RKO (cell line): Measurements from ENCODE around the gene SGMS1.
"Not testable (repeated sequence)": the region's sequence is repeated elsewhere in the genome, so short reads cannot be mapped to it uniquely, and the experiment has no call there.

Experiments used
- DNase-seq: peaks from one replicate; pipeline ENCODE4 v3.0.0-alpha.2; 2016; ENCODE audit warnings: low spot score

The SGMS1 gene

DNA sequence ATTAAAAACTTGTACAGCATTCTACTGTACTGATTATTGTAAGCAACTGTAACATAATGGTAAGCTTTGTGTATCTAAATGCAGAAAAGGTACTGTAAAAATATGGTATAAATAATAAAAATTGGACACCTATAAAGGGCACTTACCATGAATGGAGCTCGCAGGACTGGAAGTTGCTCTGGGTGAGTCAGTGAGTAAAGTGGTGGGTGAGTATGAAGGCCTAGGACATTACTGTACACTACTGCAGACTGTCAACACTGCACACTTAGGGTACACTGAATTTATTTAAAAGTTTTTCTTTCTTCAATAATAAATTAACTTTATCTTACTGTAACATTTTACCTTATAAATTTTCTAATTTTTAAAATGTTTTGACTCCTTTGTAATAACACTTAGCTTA, 253.8 kb downstream of the SGMS1 start:
- peak; percentile 32 for DNase-seq

- peak; percentile 36 for DNase-seq
Measured at GRCh38 chr10:50367732-50368131, 256.0 kb downstream of the SGMS1 start.

GRCh38 chr10:50366421-50366820, 257.3 kb downstream of the SGMS1 start:
- DNase-seq: not testable (repeated sequence)

DNA sequence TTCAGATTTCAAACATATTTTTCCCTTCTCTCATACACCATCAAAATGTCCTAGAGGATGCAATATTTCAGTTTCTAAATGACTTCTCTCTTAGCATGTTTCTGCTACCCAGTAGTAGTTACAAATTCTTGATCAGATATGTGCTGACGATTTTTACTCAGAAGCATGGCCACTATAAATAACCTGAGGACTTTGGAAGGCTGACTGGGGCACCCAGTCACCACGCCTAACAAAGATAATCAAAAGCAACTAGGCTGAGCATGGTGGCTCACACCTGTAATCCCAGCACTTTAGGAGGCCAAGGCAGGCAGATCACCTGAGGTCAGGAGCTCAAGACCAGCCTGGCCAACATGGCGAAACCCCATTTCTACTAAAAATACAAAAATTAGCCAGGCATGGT, 259.0 kb downstream of the SGMS1 start:
- DNase-seq: not testable (repeated sequence)

- DNase-seq: peak; percentile 65
Measured at GRCh38 chr10:50362547-50363125, 261.1 kb downstream of the SGMS1 start.

- no peak for DNase-seq
Measured at GRCh38 chr10:50361946-50362345, 261.8 kb downstream of the SGMS1 start.

DNA sequence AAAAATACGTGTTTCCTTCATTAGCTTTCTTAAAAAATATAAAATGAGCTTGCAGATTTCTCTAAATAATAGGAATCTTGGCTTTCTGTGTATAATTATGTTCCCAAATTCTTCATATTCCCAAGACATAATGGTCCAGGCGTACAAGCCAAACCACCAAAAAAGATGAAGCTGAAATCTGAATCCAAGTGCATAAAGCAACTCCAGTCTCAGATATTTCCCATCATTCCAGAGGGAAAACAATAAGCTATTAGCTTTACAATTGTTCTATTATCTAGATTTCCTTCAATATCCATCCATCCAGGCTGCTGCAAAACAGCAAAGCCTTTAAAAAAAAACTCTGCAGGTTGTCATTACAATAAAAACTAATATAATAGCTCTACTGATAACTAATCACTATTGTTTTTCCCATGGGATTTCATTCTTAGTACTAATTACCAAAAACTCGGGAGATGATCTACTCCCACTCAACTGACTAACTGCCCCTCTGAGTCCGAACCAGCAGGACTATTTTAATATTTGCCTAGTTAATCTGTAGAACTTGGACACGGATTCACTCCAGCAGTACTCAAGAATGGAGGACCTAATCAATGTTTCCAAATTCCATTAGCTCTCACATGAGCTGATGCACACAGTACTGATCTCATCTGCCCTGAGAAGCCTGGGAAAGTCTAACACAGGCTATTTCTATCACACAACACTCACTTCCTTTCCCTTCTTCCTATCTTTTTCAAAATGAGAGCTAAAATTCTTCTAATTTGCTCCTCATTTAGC, 263.5 kb downstream of the SGMS1 start:
- DNase-seq: no peak

DNA sequence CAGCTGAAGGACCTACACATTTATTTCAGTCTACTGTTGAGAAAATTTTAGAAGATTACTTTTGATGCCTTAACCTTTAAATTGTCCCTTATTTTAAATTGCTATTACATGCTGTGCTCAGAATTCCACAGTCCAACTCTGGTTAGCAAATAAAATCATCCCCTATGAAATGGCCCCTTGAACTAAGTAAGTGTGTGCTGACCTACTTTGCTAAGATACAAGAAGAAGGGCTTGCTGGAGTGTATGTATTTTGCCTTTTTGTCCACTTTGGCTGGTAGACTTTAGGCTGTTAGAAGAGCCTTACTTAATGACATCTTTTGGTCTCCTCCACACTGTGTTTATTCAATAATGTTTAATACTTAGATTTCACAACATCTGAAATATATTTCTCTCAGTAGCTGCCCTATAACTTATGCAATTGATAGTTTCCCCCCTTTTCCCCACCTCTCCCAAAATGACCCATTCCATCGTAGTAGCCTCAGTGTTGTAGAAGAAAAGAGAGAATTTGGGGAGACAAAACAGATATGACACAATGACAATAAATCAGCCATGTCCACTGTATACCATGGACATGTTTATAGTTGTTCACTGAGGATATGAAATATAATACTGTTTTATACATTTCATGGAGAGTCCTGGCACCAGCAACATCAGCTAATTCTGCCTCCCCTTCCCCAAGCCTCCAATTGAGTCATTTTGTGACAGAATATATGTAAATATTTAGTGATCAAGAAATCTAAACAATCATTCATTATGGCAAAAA, 264.6 kb downstream of the SGMS1 start:
- no peak for DNase-seq

DNA sequence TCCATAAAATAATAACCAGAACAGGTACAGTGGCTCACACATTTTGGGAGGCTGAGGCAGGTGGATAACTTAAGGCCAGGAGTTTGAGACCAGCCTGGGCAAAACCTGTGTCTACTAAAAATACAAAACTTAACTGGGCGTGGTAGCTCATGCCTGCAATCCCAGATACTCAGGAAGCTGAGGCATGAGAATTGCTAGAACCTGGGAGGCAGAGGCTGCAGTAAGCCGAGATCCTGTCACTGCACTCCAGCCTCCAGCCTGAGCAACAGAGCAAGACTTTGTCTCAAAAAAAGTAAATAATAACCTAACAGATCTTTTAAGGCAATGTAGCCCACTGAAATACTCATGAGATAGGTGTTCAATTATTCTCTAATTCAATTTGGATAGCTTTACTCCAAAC, 265.3 kb downstream of the SGMS1 start:
- no peak for DNase-seq

DNA sequence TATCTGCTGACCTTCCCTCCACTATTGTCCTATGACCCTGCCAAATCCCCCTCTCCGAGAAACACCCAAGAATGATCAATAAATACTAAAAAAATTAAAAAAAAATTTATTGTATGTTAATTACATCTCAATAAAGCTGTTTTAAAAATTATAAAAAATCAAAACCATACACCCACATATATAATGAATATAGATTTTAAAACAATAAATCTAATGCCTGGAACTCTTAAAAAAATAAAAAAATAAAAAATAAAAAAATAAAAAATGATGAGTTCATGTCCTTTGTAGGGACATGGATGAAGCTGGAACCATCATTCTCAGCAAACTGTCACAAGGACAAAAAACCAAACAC, 267.3 kb downstream of the SGMS1 start:
- not testable (repeated sequence) for DNase-seq

DNA sequence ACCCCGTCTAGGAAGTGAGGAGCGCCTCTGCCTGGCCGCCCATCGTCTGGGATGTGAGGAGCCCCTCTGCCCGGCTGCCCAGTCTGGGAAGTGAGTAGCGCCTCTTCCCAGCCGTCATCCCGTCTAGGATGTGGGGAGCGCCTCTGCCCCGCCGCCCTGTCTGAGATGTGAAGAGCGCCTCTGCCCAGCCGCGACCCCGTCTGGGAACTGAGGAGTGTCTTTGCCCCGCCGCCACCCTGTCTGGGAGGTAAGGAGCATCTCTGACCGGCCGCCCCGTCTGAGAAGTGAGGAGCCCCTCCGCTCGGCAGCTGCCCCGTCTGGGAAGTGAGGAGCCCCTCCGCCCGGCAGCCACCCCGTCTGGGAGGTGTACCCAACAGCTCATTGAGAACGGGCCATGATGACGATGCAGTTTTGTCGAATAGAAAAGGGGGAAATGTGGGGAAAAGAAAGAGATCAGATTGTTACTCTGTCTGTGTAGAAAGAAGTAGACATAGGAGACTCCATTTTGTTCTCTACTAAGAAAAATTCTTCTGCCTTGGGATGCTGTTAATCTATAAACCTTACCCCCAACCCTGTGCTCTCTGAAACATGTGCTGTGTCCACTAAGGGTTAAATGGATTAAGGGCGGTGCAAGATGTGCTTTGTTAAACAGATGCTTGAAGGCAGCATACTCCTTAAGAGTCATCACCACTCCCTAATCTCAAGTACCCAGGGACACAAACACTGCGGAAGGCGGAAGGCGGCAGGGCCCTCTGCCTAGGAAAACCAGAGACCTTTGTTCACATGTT, 267.9 kb downstream of the SGMS1 start:
- not testable (repeated sequence) for DNase-seq

- DNase-seq: no peak
Measured at GRCh38 chr10:50351483-50352146, 272.1 kb downstream of the SGMS1 start.

GRCh38 chr10:50350366-50350765, 273.4 kb downstream of the SGMS1 start:
- no peak for DNase-seq

GRCh38 chr10:50349554-50349953, 274.2 kb downstream of the SGMS1 start:
- no peak for DNase-seq

GRCh38 chr10:50347394-50347802, 276.4 kb downstream of the SGMS1 start:
- DNase-seq: no peak

GRCh38 chr10:50346942-50347341, 276.8 kb downstream of the SGMS1 start:
- no peak for DNase-seq

GRCh38 chr10:50345545-50345944, 278.2 kb downstream of the SGMS1 start:
- DNase-seq: no peak

DNA sequence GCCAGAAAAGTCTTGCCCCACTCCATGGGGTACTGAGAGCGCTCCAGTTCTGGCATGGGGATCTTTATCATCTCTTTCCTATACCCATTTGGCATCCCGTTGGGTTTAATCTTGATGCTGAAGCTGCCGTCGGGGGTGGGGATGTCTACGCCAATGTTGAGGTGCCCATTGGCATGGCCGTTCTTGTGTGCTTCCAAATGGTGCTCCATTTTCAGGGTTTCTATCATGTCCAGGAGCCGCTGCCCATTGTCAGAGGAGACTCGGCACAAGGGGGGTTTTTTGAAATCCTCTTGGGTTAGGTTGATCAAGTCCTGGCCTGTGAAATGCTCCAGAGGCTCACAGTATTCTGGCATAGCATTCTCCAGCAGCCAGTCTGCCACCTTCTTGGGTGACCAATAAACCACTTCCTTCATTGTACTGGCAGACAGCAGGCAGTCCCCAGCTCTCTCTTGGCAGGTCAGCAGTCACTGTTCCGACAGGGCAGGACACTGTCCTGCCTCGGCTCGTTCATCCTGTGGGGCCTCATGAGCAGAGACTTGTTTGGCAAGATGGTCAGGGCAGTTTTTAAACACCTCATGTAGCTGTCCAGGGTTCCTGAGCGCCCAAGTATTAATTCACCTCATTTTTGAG, 279.9 kb downstream of the SGMS1 start:
- no peak for DNase-seq

DNA sequence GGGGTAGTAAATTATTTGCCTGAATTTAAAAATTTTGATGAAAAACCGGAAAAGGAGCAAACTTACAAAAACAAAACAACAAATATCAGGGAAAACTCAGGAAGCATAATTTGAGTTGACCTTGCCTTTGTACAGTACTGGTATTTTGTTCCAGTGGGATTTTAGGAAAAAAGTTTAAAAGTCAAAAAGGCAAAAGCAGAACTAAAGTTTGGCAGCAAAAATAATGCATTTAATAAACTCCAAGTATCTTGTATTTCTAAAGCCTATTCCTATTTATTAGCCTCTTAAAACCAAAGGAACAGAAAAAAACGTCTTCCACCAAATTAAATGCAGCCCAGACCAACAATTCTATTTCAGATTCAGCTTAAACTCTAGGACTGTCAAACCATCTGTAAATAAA, 281.8 kb downstream of the SGMS1 start:
- no peak for DNase-seq

GRCh38 chr10:50336140-50336539, 287.6 kb downstream of the SGMS1 start:
- DNase-seq: no peak

GRCh38 chr10:50335397-50335796, 288.4 kb downstream of the SGMS1 start:
- DNase-seq: no peak
